Subcutaneous adipose tissue (tissue), 4 donors: ENCODE data around the gene TPSG1. TPM values are rescaled to one million over a fixed set of nuclear protein-coding genes. Genes with fewer than 3 reads are reported as not detected.

Experiments used
- CTCF ChIP-seq: fragments of 450-650 bp; IDR thresholded peaks from one replicate; pipeline ENCODE4 v1.5.1; 2016; ENCODE audit warnings: low read depth, mild to moderate bottlenecking, control low read depth, antibody characterized with exemption, moderate library complexity
- total RNA-seq, 4 donors: library from RNA; depleted of rRNA; stranded (reverse); fragments of >200 nt; gene quantifications; one replicate each; pipeline ENCODE4 v1.1.0, GENCODE V29; 2016

TPSG1 gene
- total RNA-seq, 4 donors from 2014 or later, result 2.4 TPM; not detected in 3

- no peak for TF ChIP-seq CTCF
These were observed 36.5 kb downstream of the TPSG1 start for GRCh38 chr16:1188432-1189189.

DNA sequence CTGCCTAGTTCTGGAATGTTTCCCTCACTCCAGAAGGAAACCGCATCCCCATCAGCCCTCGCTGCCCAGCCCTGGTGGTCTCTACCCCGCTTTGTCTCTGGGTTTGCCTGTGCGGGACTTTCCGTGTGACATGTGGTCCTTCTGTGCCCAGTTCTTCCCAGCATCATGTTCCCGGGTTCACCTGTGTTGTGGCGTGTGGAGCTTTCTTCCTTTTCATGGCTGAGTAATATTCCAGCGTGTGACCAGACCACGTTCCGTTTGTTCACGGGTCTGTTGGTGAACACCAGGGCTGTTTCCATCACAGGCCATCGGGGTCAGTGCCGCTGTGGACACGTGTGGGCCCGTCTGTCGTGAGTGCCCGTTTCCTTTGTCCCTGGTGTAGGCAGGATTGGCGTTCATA lies 40.1 kb downstream of the TPSG1 start:
- no peak for TF ChIP-seq CTCF

GRCh38 chr16:1184156-1184868 lies 40.8 kb downstream of the TPSG1 start:
- no peak for TF ChIP-seq CTCF

- TF ChIP-seq CTCF, result no peak
These were observed 41.8 kb downstream of the TPSG1 start for GRCh38 chr16:1182950-1183907.

GRCh38 chr16:1182316-1182671 lies 42.8 kb downstream of the TPSG1 start:
- TF ChIP-seq CTCF, result no peak

- TF ChIP-seq CTCF, result no peak
These were observed 43.4 kb downstream of the TPSG1 start for GRCh38 chr16:1181404-1182315.
